Vagina (tissue), 2 donors: ENCODE results near the gene ARHGAP10.

Experiments used
- CTCF ChIP-seq, 3 experiments: fragments of 450-650 bp in 2 of 3; fragments of 200-600 bp in 1 of 3; sonication (generic) in 1 of 3; IDR thresholded peaks; one replicate each; pipeline ENCODE4 v1.5.1; 2017 to 2019; ENCODE audit warnings: antibody characterized with exemption in 3 of 3, mild to moderate bottlenecking in 2 of 3, moderate library complexity in 2 of 3
- POLR2A ChIP-seq, 2 donors: fragments of 450-650 bp; IDR thresholded peaks; one replicate each; pipeline ENCODE4 v1.6.1; 2017; ENCODE audit warnings: antibody characterized with exemption in 2 of 2, mild to moderate bottlenecking in 2 of 2, moderate library complexity in 2 of 2

- TF ChIP-seq CTCF (IDR thresholded peaks at IDR 0.05): no peak
- no peak for TF ChIP-seq POLR2A (IDR thresholded peaks at IDR 0.05)
Observed at GRCh38 chr4:147791341-147791740, 59.5 kb downstream of the ARHGAP10 start.
